H1 (cell line): ENCODE results near the gene GLRX3. TPM values are rescaled to one million over a fixed set of nuclear protein-coding genes. Genes with fewer than 3 reads are reported as not detected.

Experiments
- CHD1 ChIP-seq: IDR thresholded peaks from 2 replicates; pipeline ENCODE4 v1.6.1; 2012; ENCODE audit warnings: low read depth, low read length, improper control_type of control experiment
- YY1 ChIP-seq: IDR thresholded peaks from 2 replicates; pipeline ENCODE4 v1.6.1; 2011; ENCODE audit warnings: low read depth, mild to moderate bottlenecking, low read length
- polyA plus RNA-seq, 7 experiments: library from polyadenylated mRNA; depleted of rRNA in 3 of 7; stranded (reverse) in 5 of 7; unstranded in 2 of 7; fragments of >200 nt in 5 of 7; fragments of 200-250 nt in 2 of 7; gene quantifications; 1 replicate in 5 of 7; 2 replicates in 1 of 7; 4 replicates in 1 of 7; pipeline versions ENCODE4 v1.2.1 to v1.2.3, GENCODE V29; 2011 to 2013; ENCODE audit warnings: missing spikeins in 2 of 7, mixed read lengths in 2 of 7
- total RNA-seq: library from RNA; stranded (reverse); fragmentation: NEBNext Ultra II Directional; extraction: Animal tissue kit (Norgen Biotek cat#: 25700); gene quantifications from 2 replicates; pipeline ENCODE4 v1.2.1, GENCODE V29; 2021

The GLRX3 gene
- total and polyA plus RNA-seq, 2 of the 8 experiments (the other 6 are each of a cell fraction or from before 2014, with no cell fraction given) = 59.9 to 157 TPM

GRCh38 chr10:130189608-130190054 is 53.4 kb downstream of the GLRX3 start (continued):
- TF ChIP-seq YY1 (no peak), CHD1 (no peak)
